LNCAP (cell line): ENCODE measurements around the gene TTC39C.

ENCODE experiments used
- CTCF ChIP-seq: fragments of 450-650 bp; IDR thresholded peaks from 2 replicates; pipeline ENCODE4 v1.5.1; 2017; ENCODE audit warnings: mild to moderate bottlenecking

Gene TTC39C

GRCh38 chr18:24026457-24026856 is 11.9 kb downstream of the TTC39C start:
- no peak for TF ChIP-seq CTCF

GRCh38 chr18:24027156-24027827 is 12.7 kb downstream of the TTC39C start:
- TF ChIP-seq CTCF, result no peak

GRCh38 chr18:24031318-24031717 is 16.8 kb downstream of the TTC39C start:
- no peak for TF ChIP-seq CTCF

- TF ChIP-seq CTCF, result no peak
These were observed 17.4 kb downstream of the TTC39C start for GRCh38 chr18:24031916-24032315.

GRCh38 chr18:24033641-24034412 is 19.3 kb downstream of the TTC39C start:
- no peak for TF ChIP-seq CTCF

GRCh38 chr18:24035316-24035715 is 20.8 kb downstream of the TTC39C start:
- no peak for TF ChIP-seq CTCF

GRCh38 chr18:24039671-24040070 is 25.1 kb downstream of the TTC39C start:
- TF ChIP-seq CTCF, result no peak
